ENCODE data around the gene PTPN4.

- TF ChIP-seq JUND (IDR thresholded peaks at IDR 0.05; ENCODE audit: low read length) (no peak), SIRT6 (IDR thresholded peaks at IDR 0.05; ENCODE audit: low read length) (no peak), YY1 (IDR thresholded peaks at IDR 0.05; ENCODE audit: low read depth, low read length) (no peak), EZH2 (IDR thresholded peaks at IDR 0.05; ENCODE audit: low read depth, low read length, severe bottlenecking) (no peak), POLR2A (IDR thresholded peaks at IDR 0.05; ENCODE audit: control extremely low read depth in 1 of 2, low read depth in 2 of 2, low read length in 2 of 2) (no peak), CBX5 (IDR thresholded peaks at IDR 0.05; ENCODE audit: low read depth, low read length) (no peak)
Observed at GRCh38 chr2:119731983-119732382, 27.7 kb upstream of the PTPN4 start.

Data from H1 (cell line).